NK-92 (cell line): ENCODE data around the gene FGA.

Source experiments
- DNase-seq: peaks from one replicate; lab custom pipeline; 2025; ENCODE audit not compliant: unreplicated experiment; lab: John Stamatoyannopoulos, UW

Gene FGA

DNA sequence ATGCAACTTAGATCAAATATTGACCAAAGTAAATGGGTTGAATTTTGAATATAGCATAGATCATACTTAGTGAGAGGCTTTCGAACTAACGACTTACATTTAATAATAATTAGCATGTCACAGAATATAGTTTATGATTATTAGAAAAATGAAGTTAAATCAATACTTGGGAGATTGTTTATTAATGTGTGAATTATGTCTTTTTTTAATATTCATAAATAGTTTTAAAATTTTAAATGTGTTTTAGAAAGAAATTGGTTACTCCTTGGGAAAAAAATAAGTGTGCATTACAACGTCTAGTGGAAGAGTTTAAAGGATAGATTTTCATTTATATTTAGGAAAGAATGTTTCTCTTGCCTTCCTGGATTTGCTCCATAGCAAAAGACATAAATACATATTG lies 7.3 kb downstream of the FGA start:
- no peak for DNase-seq

- DNase-seq: no peak
Observed at GRCh38 chr4:154582723-154583122, 7.8 kb downstream of the FGA start.

- no peak for DNase-seq
Observed at GRCh38 chr4:154579927-154580326, 10.6 kb downstream of the FGA start.

- DNase-seq: no peak
Observed at GRCh38 chr4:154578919-154579318, 11.6 kb downstream of the FGA start.

GRCh38 chr4:154577324-154577723 lies 13.2 kb downstream of the FGA start:
- DNase-seq: no peak

GRCh38 chr4:154574311-154574710 lies 16.2 kb downstream of the FGA start:
- no peak for DNase-seq

DNA sequence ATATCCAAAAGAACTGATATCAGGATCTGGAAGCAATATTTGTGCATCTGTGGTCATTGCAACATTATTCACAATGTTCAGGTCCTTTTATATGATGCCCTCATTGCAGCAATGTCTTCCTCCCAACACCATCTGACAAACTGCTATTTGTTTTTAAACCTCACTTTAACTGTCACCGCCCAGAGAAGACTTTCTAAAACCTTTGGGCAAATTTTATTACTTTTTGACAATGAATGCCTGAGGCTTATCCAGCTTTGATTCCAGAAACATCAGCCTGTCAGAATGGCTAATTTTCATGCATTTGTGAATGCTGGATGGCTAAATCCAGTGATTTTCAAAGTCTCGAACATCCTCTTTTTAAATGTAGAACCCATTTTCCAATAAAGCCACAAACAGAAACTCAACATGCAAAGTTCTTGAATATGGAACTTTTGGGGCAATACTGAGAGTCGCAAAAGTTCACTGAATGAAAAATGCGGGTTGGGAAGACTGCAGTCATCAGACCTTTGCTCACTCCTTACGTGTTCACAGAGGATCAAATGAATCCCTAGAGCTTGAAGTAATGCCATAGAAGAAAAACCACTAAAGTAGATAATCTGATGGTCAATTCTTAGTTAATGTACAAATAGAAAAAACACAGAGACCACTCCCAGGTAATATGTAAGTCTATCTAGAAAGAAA lies 17.2 kb downstream of the FGA start:
- no peak for DNase-seq

DNA sequence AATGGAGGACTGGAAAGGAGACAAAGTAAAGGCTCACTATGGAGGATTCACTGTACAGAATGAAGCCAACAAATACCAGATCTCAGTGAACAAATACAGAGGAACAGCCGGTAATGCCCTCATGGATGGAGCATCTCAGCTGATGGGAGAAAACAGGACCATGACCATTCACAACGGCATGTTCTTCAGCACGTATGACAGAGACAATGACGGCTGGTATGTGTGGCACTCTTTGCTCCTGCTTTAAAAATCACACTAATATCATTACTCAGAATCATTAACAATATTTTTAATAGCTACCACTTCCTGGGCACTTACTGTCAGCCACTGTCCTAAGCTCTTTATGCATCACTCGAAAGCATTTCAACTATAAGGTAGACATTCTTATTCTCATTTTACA lies 21.0 kb downstream of the FGA start:
- no peak for DNase-seq

GRCh38 chr4:154569028-154569427 lies 21.5 kb downstream of the FGA start:
- no peak for DNase-seq

DNA sequence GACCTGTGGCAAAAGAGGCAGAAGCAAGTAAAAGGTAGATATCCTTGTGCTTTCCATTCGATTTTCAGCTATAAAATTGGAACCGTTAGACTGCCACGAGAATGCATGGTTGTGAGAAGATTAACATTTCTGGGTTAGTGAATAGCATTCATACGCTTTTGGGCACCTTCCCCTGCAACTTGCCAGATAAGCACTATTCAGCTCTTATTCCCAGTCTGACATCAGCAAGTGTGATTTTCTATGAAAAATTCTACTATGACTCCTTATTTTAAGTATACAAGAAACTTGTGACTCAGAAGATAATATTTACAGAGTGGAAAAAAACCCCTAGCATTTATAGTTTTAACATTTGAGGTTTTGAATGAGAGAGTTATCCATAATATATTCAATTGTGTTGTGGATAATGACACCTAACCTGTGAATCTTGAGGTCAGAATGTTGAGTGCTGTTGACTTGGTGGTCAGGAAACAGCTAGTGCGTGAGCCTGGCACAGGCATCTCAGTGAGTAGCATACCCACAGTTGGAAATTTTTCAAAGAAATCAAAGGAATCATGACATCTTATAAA lies 23.8 kb downstream of the FGA start:
- no peak for DNase-seq

DNA sequence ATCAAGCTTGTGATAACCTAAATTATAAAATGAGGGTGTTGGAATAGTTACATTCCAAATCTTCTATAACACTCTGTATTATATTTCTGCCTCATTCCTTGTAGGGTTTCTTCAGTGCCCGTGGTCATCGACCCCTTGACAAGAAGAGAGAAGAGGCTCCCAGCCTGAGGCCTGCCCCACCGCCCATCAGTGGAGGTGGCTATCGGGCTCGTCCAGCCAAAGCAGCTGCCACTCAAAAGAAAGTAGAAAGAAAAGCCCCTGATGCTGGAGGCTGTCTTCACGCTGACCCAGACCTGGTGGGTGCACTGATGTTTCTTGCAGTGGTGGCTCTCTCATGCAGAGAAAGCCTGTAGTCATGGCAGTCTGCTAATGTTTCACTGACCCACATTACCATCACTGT lies 24.8 kb downstream of the FGA start:
- DNase-seq: no peak

GRCh38 chr4:154564311-154564710 lies 26.2 kb downstream of the FGA start:
- no peak for DNase-seq

GRCh38 chr4:154562697-154563254 lies 27.8 kb downstream of the FGA start, which contains the start of gene FGB:
Gene FGB, plus strand, starts transcription at chr4:154563011. Its CDS starts 8 bp downstream, at chr4:154563019.
- DNase-seq: no peak

DNA sequence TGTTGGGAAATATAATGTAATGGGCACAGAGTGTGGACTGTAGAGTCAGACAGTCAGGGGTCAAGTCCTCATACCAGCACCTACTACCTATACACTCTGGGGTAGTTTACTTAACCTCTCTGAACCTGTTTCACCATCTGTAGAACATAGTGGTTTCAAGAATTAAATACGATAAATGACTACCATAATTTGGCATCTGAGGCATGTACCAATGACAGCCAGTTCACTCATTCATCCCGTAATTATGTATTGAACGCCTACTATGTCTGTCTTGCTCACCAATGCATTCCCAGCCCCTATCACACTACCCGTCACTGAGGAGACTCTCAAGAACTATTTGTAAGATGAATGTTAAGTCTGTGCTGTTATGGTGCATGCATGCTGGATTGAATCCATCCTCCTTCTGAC lies 29.7 kb downstream of the FGA start:
- DNase-seq: no peak

DNA sequence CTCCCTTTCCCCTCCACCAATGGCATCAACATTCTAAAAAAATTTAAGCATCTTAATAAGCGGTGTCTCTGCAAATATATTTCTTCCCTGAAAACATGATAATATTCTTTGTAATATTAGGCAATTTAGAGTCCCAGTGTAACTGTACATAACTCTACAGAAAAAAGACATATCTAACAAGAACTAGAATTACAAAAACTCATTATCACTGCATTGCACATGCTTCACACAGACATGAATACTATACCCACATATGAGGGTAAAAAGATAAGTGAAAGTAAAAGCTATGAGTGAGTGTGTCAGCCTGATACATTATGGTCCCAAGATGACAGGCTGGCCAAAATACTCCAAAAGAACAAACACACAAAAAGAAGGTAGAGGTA lies 30.1 kb downstream of the FGA start:
- DNase-seq: no peak

DNA sequence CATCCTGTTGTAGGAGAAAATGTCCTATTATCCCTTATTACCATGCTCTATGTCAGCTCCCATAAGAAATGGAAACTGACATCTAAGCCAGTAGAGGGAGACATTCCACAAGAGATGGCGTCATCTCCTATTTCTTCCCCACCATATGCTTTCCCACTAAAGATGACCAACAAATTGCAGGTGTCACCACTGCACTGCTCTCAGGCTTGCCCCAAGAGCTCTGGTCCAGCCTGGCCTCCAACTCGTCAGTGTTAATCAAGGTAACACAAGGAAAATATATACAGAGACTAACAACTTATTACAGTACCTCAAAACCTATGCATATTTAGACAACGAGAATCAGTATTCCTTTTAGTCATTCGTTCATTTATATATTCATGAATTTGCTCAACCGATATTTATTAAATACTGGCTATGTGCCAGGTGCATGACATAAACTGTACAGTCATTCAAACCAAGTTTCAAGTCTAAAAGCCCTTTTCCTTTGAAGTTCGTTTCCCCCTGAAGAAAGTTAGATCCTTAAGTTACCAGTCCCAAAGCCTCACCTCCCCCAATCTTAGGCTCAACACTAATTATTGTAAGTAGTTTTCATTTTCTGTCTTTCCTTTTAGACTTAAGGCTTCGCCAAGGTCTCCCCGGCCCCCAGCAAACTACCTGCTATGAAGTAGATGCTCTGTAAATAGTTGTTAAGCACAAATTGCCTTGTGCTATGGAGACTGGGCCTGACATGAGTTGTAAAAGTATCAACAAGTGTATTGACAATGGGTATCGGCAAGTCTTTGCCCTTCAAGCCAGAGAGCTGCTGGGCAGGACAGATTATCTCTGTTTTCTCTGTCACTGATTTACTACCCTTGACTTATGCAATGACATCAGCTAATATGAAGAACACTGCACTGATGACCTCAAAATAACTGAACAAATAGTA lies 30.8 kb downstream of the FGA start:
- no peak for DNase-seq

DNA sequence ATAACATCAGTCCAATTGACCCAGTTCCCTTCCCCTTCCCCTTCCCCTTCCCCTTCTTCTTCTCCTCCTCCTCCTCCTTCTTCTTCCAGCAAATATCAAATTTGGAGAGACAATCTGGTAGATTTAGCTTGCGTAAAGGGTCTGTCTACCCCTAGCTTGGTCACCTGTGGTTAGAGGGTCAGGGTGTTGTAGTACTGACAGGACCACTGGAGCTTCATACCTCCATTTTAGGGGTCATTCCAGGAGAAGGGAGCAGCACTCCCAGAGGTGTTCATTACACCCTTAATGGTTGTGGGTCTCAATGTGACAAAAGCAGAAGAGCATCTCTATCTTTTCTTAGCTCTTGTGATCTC lies 31.4 kb downstream of the FGA start:
- DNase-seq: no peak

GRCh38 chr4:154551872-154552686 lies 38.5 kb downstream of the FGA start:
- DNase-seq: no peak

- DNase-seq: peak; percentile 71
Observed at GRCh38 chr4:154549894-154550790, 40.4 kb downstream of the FGA start, which contains the start of gene PLRG1. Gene PLRG1, minus strand, starts transcription at chr4:154550400. Its CDS starts 92 bp downstream, at chr4:154550308.

- DNase-seq: no peak
Observed at GRCh38 chr4:154545689-154546088, 44.9 kb downstream of the FGA start.
